Neutrophil (primary cell): ENCODE measurements around the gene SLC25A18.

Source experiments
- H3K27ac ChIP-seq: fragments of 200-600 bp; sonication (generic); 2 replicates; pipeline ENCODE4 v1.5.1; 2016; ENCODE audit warnings: mild to moderate bottlenecking, moderate library complexity
- H3K27me3 ChIP-seq: fragments of 200-600 bp; sonication (generic); 2 replicates; pipeline ENCODE4 v1.6.0; 2016; ENCODE audit warnings: mild to moderate bottlenecking
- H3K36me3 ChIP-seq: fragments of 200-600 bp; sonication (generic); 2 replicates; pipeline ENCODE4 v1.5.1; 2017
- H3K4me1 ChIP-seq, 2 experiments: fragments of 200-600 bp in 1 of 2; sonication (generic) in 1 of 2; 1 replicate in 1 of 2; 2 replicates in 1 of 2; pipeline versions ENCODE4 v1.5.1 to v1.6.1; 2013 to 2016; ENCODE audit warnings: low read depth in 1 of 2, low read length in 1 of 2, mild to moderate bottlenecking in 1 of 2, moderate library complexity in 1 of 2; ENCODE audit not compliant: control insufficient read depth in 1 of 2, insufficient read depth in 1 of 2
- H3K4me3 ChIP-seq, 2 experiments: fragments of 200-600 bp in 1 of 2; sonication (generic) in 1 of 2; 1 replicate in 1 of 2; 2 replicates in 1 of 2; pipeline ENCODE4 v1.5.1; 2013 to 2016; ENCODE audit warnings: low read depth in 1 of 2, low read length in 1 of 2, mild to moderate bottlenecking in 1 of 2, moderate library complexity in 1 of 2
- H3K9me3 ChIP-seq: fragments of 200-600 bp; sonication (generic); 2 replicates; pipeline ENCODE4 v1.5.1; 2016
- CTCF ChIP-seq: fragments of 200-600 bp; sonication (generic); IDR thresholded peaks from 2 replicates; pipeline ENCODE4 v1.5.1; 2016; ENCODE audit warnings: antibody characterized with exemption

The SLC25A18 gene

DNA sequence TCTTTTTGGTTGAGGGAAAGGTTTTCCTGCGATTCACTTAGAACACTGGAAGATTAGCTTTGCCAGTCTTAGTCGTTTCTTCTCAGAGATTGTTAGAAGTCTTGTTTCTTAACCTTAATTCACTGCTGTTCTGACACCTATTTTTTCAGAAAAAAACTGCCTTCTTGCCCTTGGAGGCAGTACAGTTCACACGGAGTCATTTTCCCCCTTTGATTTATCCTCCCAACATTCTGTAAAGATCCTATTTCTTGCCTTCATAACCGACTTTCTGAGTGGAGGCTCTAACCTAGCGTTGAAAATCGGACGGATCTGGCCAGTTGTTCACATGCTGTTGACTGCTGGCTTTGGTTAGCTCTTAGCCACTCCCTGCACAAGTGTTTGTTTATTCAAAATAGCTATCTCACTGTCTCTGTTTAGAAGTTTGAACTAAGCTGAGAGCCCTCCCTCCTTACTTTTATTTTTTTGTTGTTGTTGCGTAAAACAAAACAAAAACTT lies 76.0 kb downstream of the SLC25A18 start:
- no peaks in the 10 kb centered on the region for H3K36me3 ChIP-seq
- peaks cover 43 to 45% of the 10 kb centered on the region in 2 experiments for H3K4me1 ChIP-seq
- no peak for TF ChIP-seq CTCF
- no peaks in the 10 kb centered on the region for H3K9me3 ChIP-seq
- no peaks in the 10 kb centered on the region for H3K27me3 ChIP-seq
- H3K27ac ChIP-seq: peak overlapping the region; percentile 89
- H3K4me3 ChIP-seq: peak overlapping the region; percentile 71 to 87
